Measurements from ENCODE around the gene RPS6KA2.

GRCh38 chr6:166509193-166509592, 117.9 kb downstream of the RPS6KA2 start:
- TF ChIP-seq, protein P1, sequence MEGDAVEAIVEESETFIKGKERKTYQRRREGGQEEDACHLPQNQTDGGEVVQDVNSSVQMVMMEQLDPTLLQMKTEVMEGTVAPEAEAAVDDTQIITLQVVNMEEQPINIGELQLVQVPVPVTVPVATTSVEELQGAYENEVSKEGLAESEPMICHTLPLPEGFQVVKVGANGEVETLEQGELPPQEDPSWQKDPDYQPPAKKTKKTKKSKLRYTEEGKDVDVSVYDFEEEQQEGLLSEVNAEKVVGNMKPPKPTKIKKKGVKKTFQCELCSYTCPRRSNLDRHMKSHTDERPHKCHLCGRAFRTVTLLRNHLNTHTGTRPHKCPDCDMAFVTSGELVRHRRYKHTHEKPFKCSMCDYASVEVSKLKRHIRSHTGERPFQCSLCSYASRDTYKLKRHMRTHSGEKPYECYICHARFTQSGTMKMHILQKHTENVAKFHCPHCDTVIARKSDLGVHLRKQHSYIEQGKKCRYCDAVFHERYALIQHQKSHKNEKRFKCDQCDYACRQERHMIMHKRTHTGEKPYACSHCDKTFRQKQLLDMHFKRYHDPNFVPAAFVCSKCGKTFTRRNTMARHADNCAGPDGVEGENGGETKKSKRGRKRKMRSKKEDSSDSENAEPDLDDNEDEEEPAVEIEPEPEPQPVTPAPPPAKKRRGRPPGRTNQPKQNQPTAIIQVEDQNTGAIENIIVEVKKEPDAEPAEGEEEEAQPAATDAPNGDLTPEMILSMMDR (IDR thresholded peaks at IDR 0.05): no peak
- TF ChIP-seq ZFX (IDR thresholded peaks at IDR 0.05; ENCODE audit: borderline replicate concordance): no peak

Data from 22Rv1 (cell line).